ENCODE data around the gene HDAC8. TPM values are rescaled to one million over a fixed set of nuclear protein-coding genes. Genes with fewer than 3 reads are reported as not detected.

The HDAC8 gene
- total RNA-seq, 1 donor = 28.1 TPM

GRCh38 chrX:72475338-72475737 lies 97.3 kb downstream of the HDAC8 start:
- DNase-seq (ENCODE audit: low read depth) = no peak
- H3K4me3 ChIP-seq (ENCODE audit: low read depth, low read length) = no peak overlapping the region
- no peak for TF ChIP-seq CTCF (IDR thresholded peaks at IDR 0.05; ENCODE audit: insufficient read depth, low read depth, low read length)

GRCh38 chrX:72470532-72471223 lies 102.0 kb downstream of the HDAC8 start:
- no peak overlapping the region for H3K4me3 ChIP-seq (ENCODE audit: low read depth, low read length)
- no peak for DNase-seq (ENCODE audit: low read depth)
- no peak for TF ChIP-seq CTCF (IDR thresholded peaks at IDR 0.05; ENCODE audit: insufficient read depth, low read depth, low read length)

GRCh38 chrX:72470117-72470516 lies 102.5 kb downstream of the HDAC8 start:
- TF ChIP-seq CTCF (IDR thresholded peaks at IDR 0.05; ENCODE audit: insufficient read depth, low read depth, low read length) = no peak
- DNase-seq (ENCODE audit: low read depth) = no peak

GRCh38 chrX:72468607-72469006 lies 104.0 kb downstream of the HDAC8 start:
- TF ChIP-seq CTCF (IDR thresholded peaks at IDR 0.05; ENCODE audit: insufficient read depth, low read depth, low read length) = no peak
- H3K4me3 ChIP-seq (ENCODE audit: low read depth, low read length) = no peak overlapping the region
- DNase-seq (ENCODE audit: low read depth) = no peak

More at GRCh38 chrX:72470117-72470516, 102.5 kb downstream of the HDAC8 start:
- no peak overlapping the region for H3K4me3 ChIP-seq (ENCODE audit: low read depth, low read length)

- TF ChIP-seq CTCF (IDR thresholded peaks at IDR 0.05; ENCODE audit: insufficient read depth, low read depth, low read length) = no peak
- no peak for DNase-seq (ENCODE audit: low read depth)
- no peak overlapping the region for H3K4me3 ChIP-seq (ENCODE audit: low read depth, low read length)
Measured at GRCh38 chrX:72467135-72467534, 105.5 kb downstream of the HDAC8 start.

- H3K4me3 ChIP-seq (ENCODE audit: low read depth, low read length) = no peak overlapping the region
- TF ChIP-seq CTCF (IDR thresholded peaks at IDR 0.05; ENCODE audit: insufficient read depth, low read depth, low read length) = no peak
- peak; percentile 18 for DNase-seq (ENCODE audit: low read depth)
Measured at GRCh38 chrX:72466493-72466892, 106.2 kb downstream of the HDAC8 start.

- no peak for DNase-seq (ENCODE audit: low read depth)
- TF ChIP-seq CTCF (IDR thresholded peaks at IDR 0.05; ENCODE audit: insufficient read depth, low read depth, low read length) = no peak
- no peak overlapping the region for H3K4me3 ChIP-seq (ENCODE audit: low read depth, low read length)
Measured at GRCh38 chrX:72465889-72466288, 106.8 kb downstream of the HDAC8 start.

Measured in fibroblast of villous mesenchyme (primary cell).